Mesodermal cell (in vitro differentiated cells): ENCODE measurements around the gene ILKAP.

Experiments used
- H3K27ac ChIP-seq: 2 replicates; pipeline ENCODE4 v1.7.0; 2013; ENCODE audit warnings: mild to moderate bottlenecking, low read depth, low read length, moderate library complexity; ENCODE audit not compliant: severe bottlenecking
- H3K36me3 ChIP-seq: 2 replicates; pipeline ENCODE4 v1.7.1; 2013; ENCODE audit warnings: mild to moderate bottlenecking, low read length, moderate library complexity; ENCODE audit not compliant: control insufficient read depth, insufficient read depth
- H3K4me1 ChIP-seq: one replicate; pipeline ENCODE4 v1.7.1; 2013; ENCODE audit warnings: mild to moderate bottlenecking, low read length; ENCODE audit not compliant: insufficient read depth, control insufficient read depth, poor library complexity, severe bottlenecking
- H3K4me3 ChIP-seq: 2 replicates; pipeline ENCODE4 v1.7.0; 2013; ENCODE audit warnings: low read length, control low read depth, mild to moderate bottlenecking; ENCODE audit not compliant: insufficient read depth, poor library complexity, severe bottlenecking; ENCODE audit errors: extremely low read depth
- H3K9me3 ChIP-seq: 2 replicates; pipeline ENCODE4 v1.7.1; 2013; ENCODE audit warnings: mild to moderate bottlenecking, low read length, moderate library complexity; ENCODE audit not compliant: control insufficient read depth
- WGBS, 2 experiments: methylation state at CpG; one replicate each; pipeline ENCODE4 v1.1.5; 2013; ENCODE audit warnings: missing lambda C conversion rate in 2 of 2; ENCODE audit not compliant: insufficient coverage in 2 of 2; 5-methylcytosine and 5-hydroxymethylcytosine counted together

ILKAP gene

DNA sequence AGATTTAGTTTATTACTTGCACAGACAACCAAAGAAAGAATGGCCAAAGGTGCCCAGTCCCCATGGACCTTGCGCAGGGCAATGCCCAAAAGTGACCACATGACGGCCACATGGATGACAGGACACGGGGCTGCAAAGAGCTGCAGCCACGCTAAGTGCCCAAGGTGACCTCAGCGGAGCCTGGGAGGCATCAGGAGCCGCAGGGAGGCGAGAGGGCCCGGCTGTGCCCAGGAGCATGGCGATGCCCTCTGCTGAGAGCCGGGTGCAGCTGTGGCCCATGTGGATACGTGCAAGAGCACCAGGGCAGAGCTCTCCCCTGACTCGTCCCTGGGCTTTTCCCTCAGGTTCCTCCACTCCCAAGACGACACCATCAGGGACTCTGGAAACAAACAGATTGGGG, 21.6 kb upstream of the ILKAP start:
- 85 to 88% methylated on average over 12 to 13 of the region's 13 CpGs for WGBS, 2 experiments
- no peaks in the 10 kb centered on the region for H3K9me3 ChIP-seq
- no peak overlapping the region for H3K27ac ChIP-seq
- H3K4me1 ChIP-seq, result no peaks in the 10 kb centered on the region
- no peaks in the 10 kb centered on the region for H3K36me3 ChIP-seq
- H3K4me3 ChIP-seq, result no peak overlapping the region

DNA sequence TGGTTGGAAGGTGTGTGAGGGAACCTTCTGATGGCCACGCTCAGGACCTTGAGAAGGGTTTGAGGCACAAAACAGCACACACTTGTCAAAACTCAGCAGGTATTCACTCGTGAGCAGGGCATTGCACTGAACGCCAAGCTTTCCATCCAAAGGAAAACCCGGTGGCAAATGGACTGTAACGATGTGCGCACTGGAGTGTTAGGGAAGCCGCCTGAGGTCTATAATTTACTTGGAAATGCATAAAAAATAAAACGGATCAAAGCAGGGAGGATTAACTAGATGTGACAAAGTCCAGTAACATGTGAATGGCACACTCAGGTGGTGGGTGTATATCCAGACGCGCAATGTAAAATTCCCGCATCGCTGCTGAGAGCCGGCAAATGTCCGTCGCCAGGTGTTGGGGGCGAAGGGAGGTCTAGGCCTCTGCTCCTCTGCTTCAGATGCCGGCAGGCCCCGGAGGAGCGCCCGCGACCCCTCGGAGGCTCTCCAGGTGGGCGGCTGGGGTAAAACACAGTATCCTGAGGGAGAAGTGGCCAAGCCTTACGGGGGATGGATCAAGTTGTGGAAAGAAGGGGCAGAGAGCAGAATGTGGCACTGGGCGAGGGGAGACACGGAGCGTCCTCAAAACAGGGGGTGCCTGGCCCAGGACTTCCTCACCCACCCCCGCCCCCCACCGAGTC, 21.0 kb upstream of the ILKAP start:
- 90 to 96% methylated on average over 22 to 26 of the region's 29 CpGs for WGBS, 2 experiments
- Histone ChIP-seq H3K4me1 (no peaks in the 10 kb centered on the region), H3K4me3 (no peak overlapping the region), H3K27ac (no peak overlapping the region), H3K36me3 (no peaks in the 10 kb centered on the region), H3K9me3 (no peaks in the 10 kb centered on the region)

DNA sequence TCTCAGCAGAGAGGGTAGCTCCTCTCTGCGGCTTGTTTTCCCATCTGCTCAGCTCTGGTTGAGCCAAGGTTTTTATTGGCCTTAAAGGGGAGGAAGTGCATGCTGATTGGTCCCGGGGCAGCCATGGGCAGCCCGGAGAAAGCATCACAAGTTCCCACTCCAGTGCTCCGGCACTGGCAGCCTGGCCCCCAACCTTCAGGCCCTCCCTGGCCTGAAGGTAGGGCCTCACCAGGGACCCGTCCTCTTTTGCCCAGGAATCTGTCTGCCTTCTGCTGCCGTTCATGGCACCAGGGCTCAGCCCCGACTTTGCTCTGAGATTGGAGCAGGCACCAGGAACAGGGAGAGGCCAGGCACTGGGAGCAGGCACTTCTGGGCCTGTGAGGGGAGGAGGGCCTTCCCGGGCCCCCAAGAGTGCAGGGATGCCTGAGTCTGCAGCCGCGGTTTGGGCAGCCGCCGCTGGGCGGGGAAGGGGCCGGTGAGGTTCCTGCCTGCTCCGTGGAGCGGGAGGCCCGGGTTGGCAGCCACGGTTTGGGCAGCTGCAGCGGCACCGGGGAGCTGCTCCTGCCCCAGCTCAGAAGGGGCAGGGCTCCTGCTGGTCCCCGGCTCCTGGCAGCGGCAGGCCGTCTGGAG, 17.5 kb upstream of the ILKAP start:
- WGBS, 2 experiments, result 83 to 87% methylated on average over 19 of the region's 23 CpGs
- H3K36me3 ChIP-seq, result no peaks in the 10 kb centered on the region
- H3K27ac ChIP-seq, result no peak overlapping the region
- H3K9me3 ChIP-seq, result no peaks in the 10 kb centered on the region
- H3K4me3 ChIP-seq, result no peak overlapping the region
- no peaks in the 10 kb centered on the region for H3K4me1 ChIP-seq

DNA sequence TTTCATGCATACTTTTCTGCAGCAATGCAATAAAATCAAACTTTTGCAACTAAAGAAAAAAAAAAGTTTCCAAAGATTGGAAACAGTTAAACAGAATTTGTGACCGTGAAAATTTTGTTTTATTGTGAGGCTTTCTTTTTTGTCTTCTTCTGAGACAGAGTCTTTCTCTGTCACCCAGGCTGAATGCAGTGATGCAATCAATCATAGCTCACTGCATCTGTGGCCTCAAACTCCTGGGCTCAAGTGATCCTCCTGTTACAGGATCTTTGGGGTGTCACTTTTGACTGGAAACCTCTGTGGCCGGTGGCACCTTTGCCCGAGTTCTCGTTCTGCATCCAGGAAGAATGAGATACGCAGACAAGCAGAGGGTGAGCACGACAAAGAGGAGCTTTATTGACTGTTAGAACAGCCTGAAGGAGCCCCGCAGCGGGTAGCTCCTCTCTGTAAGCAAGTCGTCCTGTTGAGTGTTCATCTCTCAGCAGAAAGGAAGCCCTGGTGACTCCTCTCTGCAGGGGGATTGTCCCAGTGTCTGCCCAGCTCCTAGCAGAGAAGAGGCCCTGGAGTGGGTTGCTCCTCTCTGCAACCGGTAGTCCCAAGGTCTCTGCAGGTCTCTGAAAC, 16.9 kb upstream of the ILKAP start:
- no peaks in the 10 kb centered on the region for H3K9me3 ChIP-seq
- 68 to 77% methylated on average over 9 to 10 of the region's 10 CpGs for WGBS, 2 experiments
- no peak overlapping the region for H3K4me3 ChIP-seq
- no peaks in the 10 kb centered on the region for H3K4me1 ChIP-seq
- no peaks in the 10 kb centered on the region for H3K36me3 ChIP-seq
- no peak overlapping the region for H3K27ac ChIP-seq

DNA sequence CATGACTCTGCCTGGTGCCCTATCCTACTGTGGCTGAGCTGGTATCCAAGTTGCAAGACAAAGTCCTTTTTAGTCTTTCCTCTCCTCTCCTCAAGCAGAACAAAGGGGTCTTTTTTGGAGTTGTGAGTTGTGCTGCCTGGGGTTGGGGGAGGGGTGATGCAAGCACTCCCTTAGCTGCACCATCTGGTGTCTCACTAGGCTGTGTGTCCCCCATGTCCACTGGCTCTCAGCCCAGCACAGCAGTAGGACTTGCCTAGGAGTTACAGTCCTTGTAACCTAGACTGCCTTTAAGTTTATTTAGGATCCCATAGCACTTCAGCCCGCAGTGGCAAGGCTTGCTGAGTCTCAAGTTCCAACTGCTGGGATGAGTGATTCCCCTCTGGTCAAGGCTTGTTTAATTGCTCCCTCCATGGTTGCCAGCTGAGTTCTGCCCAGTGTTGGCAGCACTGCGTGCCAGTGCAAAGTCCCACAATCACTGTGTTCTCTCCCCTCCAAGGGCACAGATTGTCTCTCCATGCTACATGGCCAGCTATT, 13.2 kb upstream of the ILKAP start:
- Histone ChIP-seq H3K9me3 (no peaks in the 10 kb centered on the region), H3K4me1 (no peaks in the 10 kb centered on the region), H3K36me3 (no peaks in the 10 kb centered on the region), H3K27ac (no peak overlapping the region), H3K4me3 (no peak overlapping the region)
- 92 to 100% methylated on average over 1 to 2 of the region's 2 CpGs for WGBS, 2 experiments

DNA sequence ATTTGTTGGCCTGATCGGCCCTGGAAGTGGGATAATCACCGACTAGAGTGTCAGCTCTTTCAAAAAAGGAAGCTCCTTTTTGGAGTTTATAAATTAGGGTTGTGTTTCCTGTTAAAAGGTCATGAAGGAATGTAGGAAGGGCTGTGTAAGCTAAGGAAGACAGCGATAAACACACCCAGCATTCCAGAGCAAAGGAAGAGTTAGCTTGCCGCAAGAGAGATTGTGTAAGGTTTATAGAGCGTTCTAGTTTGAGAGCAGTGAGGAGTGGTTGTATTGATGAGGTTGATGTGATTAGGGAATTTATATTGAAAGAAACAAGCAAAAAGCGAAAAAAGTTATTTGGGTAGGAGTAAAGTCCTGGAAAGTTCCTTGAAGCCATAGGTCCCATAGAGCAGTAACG, 3.5 kb upstream of the ILKAP start:
- Histone ChIP-seq H3K9me3 (peaks cover 5% of the 10 kb centered on the region), H3K36me3 (no peaks in the 10 kb centered on the region), H3K27ac (no peak overlapping the region), H3K4me3 (no peak overlapping the region), H3K4me1 (peaks cover 6% of the 10 kb centered on the region)
- WGBS, 2 experiments, result 77 to 90% methylated on average over 6 to 7 of the region's 7 CpGs

DNA sequence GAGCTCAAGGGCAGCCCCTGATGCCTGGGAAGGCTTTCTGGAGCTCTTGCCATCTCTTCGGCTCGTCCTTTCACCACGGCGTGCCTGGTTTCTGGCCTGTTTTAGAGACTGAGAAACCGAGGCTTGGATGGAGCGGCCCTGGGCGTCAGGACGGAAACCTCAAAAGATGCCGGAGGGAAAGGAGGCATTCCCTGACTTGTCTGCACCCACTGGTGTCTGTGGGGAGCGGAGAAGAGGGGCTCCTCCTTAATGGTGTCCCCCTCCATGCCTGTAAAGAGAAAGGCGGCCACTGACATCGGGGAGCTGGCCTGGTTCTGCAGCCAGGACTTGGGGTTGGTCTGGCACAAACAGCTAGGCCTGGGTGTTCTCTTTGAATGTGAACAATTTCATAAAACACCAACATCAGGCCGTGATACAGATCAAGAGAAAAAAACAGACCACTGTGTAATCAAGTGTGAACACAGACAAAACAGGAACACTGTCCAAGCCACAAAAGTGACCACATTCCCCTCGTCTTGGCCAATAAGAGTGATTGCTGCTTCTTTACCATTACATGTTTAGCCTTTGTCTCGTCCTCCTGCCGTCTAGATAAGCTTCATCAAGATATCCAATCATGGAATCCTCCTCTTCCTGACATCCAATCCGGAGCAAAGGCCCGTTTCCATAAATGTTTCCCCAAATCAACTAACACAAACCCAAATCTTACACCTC, 633 bp upstream of the ILKAP start:
- H3K36me3 ChIP-seq, result peaks cover 5% of the 10 kb centered on the region
- 78 to 81% methylated on average over 17 of the region's 18 CpGs for WGBS, 2 experiments
- H3K27ac ChIP-seq, result peak overlapping the region; percentile 30
- peaks cover 6% of the 10 kb centered on the region for H3K4me1 ChIP-seq
- H3K4me3 ChIP-seq, result peak overlapping the region; percentile 26
- H3K9me3 ChIP-seq, result peaks cover 5% of the 10 kb centered on the region

DNA sequence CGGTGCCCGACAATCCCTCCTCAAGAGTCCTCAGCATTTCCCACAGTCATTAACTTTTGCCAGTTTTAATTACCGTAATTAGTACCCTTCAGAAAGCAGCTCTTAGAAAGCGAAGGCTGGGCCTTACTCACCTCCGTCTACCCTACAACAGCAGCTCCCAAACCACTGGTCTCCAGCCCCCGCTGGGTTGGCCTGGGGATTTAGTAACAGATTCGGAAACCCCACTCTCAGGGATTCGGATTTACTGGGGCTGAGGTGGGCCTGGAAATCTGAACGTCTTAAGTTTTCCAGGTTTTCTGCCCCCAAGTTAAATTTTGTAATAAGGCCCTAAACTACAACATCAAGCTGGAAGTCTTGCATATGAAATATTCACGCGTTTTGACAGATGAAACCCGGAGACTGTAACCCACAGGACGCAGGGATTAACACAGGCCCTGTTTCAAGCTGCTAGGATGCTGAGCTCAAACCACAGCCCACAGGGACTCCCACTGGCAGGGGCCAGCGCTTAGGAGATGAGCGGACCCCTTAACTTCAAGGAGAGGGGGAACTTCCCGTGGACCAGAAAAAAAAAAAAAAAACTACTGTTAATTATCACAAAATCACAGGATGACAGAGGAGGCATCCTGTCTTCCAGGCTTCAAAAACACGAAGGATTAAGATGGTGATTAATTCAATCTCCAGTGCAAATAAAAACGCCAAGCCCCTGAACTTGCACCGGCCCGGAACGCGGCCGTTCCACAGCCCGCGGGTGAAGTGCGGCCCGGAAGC, 985 bp downstream of the ILKAP start:
- Histone ChIP-seq H3K9me3 (peaks cover 5% of the 10 kb centered on the region), H3K4me1 (peaks cover 6% of the 10 kb centered on the region), H3K4me3 (peak overlapping the region; percentile 74), H3K27ac (no peak overlapping the region), H3K36me3 (peaks cover 5% of the 10 kb centered on the region)
- WGBS, 2 experiments, result 18 to 21% methylated on average over 20 to 24 of the region's 27 CpGs

DNA sequence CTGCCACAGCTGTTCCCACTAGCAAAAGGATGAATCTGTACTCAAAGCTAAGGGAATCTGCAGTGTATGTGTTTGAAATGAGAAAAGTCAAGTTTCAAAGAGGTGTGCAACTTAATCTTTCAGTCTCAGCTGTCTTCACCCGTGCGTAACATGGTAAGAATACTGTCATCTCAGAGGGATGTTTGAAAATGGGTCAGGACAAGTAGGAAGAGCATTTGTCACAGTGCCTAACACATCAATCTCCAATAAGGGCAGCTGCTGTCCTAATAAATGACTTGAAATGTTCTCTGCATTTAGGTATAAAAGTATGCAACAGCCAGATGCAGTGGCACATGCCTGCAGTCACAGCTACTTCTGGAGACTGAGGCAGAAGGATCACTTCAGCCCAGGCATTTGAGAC, 13.1 kb downstream of the ILKAP start:
- Histone ChIP-seq H3K9me3 (no peaks in the 10 kb centered on the region), H3K4me1 (no peaks in the 10 kb centered on the region), H3K36me3 (peaks cover 95% of the 10 kb centered on the region), H3K4me3 (no peak overlapping the region), H3K27ac (no peak overlapping the region)
- whole genome bisulfite sequencing, 2 experiments, result 100% methylated on average over 2 of the region's 2 CpGs
